Measurements from ENCODE around the gene SPAG16.

- TF ChIP-seq, protein P1, sequence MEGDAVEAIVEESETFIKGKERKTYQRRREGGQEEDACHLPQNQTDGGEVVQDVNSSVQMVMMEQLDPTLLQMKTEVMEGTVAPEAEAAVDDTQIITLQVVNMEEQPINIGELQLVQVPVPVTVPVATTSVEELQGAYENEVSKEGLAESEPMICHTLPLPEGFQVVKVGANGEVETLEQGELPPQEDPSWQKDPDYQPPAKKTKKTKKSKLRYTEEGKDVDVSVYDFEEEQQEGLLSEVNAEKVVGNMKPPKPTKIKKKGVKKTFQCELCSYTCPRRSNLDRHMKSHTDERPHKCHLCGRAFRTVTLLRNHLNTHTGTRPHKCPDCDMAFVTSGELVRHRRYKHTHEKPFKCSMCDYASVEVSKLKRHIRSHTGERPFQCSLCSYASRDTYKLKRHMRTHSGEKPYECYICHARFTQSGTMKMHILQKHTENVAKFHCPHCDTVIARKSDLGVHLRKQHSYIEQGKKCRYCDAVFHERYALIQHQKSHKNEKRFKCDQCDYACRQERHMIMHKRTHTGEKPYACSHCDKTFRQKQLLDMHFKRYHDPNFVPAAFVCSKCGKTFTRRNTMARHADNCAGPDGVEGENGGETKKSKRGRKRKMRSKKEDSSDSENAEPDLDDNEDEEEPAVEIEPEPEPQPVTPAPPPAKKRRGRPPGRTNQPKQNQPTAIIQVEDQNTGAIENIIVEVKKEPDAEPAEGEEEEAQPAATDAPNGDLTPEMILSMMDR (conservative IDR thresholded peaks at IDR 0.05) = no peak
- no peak for TF ChIP-seq EZH2 (IDR thresholded peaks at IDR 0.05; ENCODE audit: low read depth)
These were observed 855.5 kb downstream of the SPAG16 start for GRCh38 chr2:214139630-214140284.

Data from PC-9 (cell line).